ENCODE measurements around the gene CLCA2. TPM values are rescaled to one million over a fixed set of nuclear protein-coding genes. Genes with fewer than 3 reads are reported as not detected.

The CLCA2 gene
- polyA plus RNA-seq, 3 donors, result 0.07 to 0.22 TPM; not detected in 1

GRCh38 chr1:86466109-86466844 is 42.3 kb downstream of the CLCA2 start:
- no peak for DNase-seq (ENCODE audit: extremely low read depth in 1 of 11, low read depth in 9 of 11, low spot score in 4 of 11)

GRCh38 chr1:86466986-86467385 is 43.0 kb downstream of the CLCA2 start:
- no peak for DNase-seq (ENCODE audit: extremely low read depth in 1 of 11, low read depth in 9 of 11, low spot score in 4 of 11)

DNA sequence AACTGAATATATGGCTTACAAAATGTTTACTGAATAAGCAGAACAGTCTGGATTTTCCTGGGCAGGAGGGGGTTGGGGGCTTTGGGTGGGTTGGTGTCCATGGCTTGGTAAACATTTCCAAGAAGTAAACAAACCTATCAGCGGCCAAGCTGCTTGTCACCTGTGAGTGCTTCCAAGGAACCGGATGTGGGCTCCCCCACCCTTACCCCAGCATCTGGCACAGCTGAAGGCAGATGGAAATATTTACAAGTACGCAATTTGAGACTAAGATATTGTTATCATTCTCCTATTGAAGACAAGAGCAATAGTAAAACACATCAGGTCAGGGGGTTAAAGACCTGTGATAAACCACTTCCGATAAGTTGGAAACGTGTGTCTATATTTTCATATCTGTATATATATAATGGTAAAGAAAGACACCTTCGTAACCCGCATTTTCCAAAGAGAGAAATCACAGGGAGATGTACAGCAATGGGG is 44.6 kb downstream of the CLCA2 start, which contains the start of gene CLCA1:
CLCA1 (plus strand) TSS at position 427 of the 477 bp plus-strand sequence; CDS start at position 472, 45 bp downstream.
- DNase-seq (ENCODE audit: extremely low read depth in 1 of 11, low read depth in 9 of 11, low spot score in 4 of 11), result no peak

- DNase-seq (ENCODE audit: extremely low read depth in 1 of 11, low read depth in 9 of 11, low spot score in 4 of 11), result no peak
These were observed 46.9 kb downstream of the CLCA2 start for GRCh38 chr1:86470859-86471258.

- no peak for DNase-seq (ENCODE audit: extremely low read depth in 1 of 11, low read depth in 9 of 11, low spot score in 4 of 11)
These were observed 47.3 kb downstream of the CLCA2 start for GRCh38 chr1:86471291-86471690.

- DNase-seq (ENCODE audit: extremely low read depth in 1 of 11, low read depth in 9 of 11, low spot score in 4 of 11), result no peak
These were observed 48.2 kb downstream of the CLCA2 start for GRCh38 chr1:86472152-86472551.

DNA sequence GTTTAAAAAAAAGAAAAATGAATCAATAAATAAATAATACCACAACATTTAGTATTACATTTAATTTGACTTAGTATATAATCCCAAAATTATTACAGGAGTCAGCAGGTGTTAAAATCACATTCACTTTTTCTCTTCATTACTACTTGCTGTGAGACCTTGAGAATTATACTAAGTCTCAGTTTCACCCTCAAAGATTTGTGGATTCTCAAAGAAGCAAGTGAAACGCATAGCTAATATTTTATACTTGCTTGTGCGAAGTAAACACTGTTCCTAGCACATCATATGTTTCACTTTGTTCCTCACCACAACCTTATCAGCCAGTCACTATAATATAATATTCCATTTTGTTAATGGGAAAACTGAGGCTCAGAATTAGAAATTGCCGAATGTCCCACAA is 48.8 kb downstream of the CLCA2 start:
- DNase-seq (ENCODE audit: extremely low read depth in 1 of 11, low read depth in 9 of 11, low spot score in 4 of 11), result no peak

GRCh38 chr1:86477256-86477655 is 53.3 kb downstream of the CLCA2 start:
- no peak for DNase-seq (ENCODE audit: extremely low read depth in 1 of 11, low read depth in 9 of 11, low spot score in 4 of 11)

DNA sequence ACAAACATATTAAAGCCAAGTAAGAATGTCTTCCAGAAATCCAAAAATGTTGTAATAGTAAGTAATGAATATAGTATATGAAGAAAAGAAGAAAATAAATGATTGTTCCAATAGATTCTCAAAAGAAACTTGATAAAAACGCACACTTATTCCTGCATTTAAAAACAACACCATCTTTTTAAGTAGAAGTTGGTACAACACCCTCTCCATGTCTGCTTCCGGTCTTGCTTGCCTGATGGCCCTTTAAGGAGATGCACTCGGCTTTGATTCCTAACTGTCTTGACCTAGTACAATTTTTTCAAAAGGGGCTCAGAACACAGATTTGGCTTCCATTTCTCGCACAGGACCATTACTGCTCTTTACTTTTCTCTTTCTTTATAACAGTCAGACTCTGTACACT is 53.7 kb downstream of the CLCA2 start:
- DNase-seq (ENCODE audit: extremely low read depth in 1 of 11, low read depth in 9 of 11, low spot score in 4 of 11), result no peak

DNA sequence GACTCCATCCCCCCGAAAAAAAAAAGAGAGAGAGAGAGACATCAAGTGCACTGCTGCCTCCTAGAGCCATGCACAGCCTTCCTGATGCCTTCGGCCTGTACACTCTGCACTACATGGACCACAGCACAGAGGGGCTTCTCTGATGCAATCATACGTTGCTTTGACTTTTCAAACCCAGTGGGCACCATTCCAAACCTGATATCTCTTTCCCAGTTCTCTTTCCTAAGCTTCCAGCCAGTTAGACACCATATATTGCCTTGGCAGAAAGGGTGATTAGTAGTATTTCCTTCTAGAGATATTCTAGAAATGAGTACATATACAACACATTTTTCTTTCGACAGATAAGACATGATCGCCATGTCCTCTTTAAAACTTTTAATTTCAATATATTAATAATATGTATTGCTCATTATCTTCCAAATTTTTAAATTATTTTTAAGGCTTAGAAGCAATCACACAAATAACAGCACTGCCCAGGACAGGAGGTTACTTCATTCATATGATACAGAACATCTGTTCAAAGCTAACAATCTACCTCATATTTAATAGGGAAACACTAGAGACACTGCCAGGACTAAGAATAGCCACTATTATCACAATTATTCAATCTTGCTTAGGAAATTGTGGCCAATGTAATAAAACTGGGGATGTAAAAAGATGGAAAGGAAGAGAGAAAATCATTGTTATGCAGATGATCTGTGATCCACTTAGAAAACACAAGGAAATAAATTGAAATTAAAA is 54.6 kb downstream of the CLCA2 start:
- DNase-seq (ENCODE audit: extremely low read depth in 1 of 11, low read depth in 9 of 11, low spot score in 4 of 11), result no peak

DNA sequence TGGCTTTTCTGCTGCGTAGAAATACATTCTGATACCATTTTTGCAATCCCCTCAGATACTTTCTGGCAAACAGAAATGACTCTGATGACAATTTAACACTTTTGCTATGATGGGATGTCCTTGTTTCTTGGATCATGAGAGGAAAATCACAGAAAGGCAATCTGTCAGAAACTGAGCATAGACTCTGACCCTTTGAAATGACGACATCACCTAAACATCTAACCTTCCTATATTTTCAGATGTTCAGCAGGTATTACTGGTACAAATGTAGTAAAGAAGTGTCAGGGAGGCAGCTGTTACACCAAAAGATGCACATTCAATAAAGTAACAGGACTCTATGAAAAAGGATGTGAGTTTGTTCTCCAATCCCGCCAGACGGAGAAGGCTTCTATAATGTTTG is 58.0 kb downstream of the CLCA2 start:
- DNase-seq (ENCODE audit: extremely low read depth in 1 of 11, low read depth in 9 of 11, low spot score in 4 of 11), result no peak

DNA sequence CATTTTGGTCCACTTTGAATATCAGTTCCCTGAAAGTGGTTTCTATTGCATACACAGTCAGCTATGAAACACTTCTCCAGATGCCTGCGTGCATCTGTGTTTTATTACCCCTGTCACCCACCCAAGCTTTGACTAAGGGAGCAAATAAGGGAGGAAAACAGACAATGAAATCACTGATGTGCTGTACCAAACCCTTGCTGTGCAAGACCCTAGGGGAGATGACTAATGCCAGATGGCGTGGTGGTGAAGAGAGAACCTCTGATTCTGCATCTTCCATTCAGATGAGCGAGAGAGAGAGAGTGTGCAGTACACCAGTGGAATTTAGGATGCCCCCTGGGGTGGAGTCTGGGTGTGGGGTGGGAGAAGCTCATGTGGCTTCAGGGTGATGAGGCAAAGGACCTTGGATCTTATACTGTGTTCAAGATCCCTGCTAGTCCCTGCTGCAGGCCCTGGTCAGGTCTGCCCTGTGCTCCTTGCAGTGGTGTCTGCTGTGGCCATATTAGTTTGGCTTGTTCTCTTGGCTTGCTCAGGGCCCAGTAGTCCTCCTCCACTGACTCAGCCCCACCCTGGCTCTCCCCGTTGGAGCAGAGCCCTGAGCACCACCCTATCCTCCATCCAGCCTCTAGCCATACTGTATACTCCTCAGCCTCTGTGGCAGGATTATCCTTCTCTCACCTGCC is 63.3 kb downstream of the CLCA2 start:
- DNase-seq (ENCODE audit: extremely low read depth in 1 of 11, low read depth in 9 of 11, low spot score in 4 of 11), result no peak

GRCh38 chr1:86487811-86488141 is 63.8 kb downstream of the CLCA2 start:
- DNase-seq (ENCODE audit: extremely low read depth in 1 of 11, low read depth in 9 of 11, low spot score in 4 of 11), result no peak

GRCh38 chr1:86489242-86489878 is 65.4 kb downstream of the CLCA2 start:
- DNase-seq (ENCODE audit: extremely low read depth in 1 of 11, low read depth in 9 of 11, low spot score in 4 of 11), result no peak

DNA sequence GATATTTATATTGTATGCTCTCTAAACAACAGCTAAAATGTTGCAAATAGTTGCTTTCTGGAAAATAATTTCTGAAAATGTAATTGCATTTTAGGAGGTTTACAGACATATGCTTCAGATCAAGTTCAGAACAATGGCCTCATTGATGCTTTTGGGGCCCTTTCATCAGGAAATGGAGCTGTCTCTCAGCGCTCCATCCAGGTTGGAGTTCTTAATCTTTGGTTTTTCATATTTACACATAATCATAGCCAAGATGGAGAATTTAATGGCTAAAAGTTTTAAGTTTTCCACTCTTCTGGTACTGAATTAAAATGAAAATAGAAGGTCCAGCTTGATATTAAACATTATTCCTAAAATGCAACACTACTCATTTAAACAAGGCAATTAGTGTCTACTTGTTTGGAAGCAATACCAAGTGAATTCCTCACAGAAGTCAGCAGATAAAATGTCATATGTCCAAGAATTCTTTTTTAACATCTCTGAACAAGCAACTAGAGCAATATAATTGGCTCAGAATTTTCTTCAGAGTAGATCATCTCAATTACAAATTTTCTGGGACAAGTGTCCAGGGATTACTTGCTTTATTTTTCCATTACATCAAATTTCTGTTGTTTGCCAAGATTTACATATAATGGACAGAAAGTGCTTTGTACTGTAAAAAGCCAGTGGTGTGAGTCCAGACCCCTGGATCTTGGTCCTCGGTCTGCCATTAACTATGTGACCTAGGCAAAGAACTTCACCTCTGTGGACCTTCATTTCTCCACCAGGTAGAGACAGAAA is 67.4 kb downstream of the CLCA2 start:
- DNase-seq (ENCODE audit: extremely low read depth in 1 of 11, low read depth in 9 of 11, low spot score in 4 of 11), result no peak

DNA sequence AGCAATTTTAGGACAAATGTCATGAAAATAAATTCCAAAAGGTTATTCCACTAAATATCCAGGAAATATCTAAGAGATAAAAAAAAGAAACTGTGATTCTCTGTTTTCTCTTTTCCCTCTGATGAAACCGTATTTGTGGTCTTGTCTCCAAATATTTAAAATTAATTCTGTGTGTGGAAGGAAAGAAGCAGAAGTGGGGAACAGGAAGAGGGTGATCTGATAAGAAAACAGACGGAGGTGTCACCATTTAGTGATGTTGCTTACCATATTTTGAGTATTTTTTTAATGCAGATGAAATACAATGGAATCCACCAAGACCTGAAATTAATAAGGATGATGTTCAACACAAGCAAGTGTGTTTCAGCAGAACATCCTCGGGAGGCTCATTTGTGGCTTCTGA is 74.3 kb downstream of the CLCA2 start:
- DNase-seq (ENCODE audit: extremely low read depth in 1 of 11, low read depth in 9 of 11, low spot score in 4 of 11), result no peak

- no peak for DNase-seq (ENCODE audit: extremely low read depth in 1 of 11, low read depth in 9 of 11, low spot score in 4 of 11)
These were observed 76.1 kb downstream of the CLCA2 start for GRCh38 chr1:86499987-86500593.

DNA sequence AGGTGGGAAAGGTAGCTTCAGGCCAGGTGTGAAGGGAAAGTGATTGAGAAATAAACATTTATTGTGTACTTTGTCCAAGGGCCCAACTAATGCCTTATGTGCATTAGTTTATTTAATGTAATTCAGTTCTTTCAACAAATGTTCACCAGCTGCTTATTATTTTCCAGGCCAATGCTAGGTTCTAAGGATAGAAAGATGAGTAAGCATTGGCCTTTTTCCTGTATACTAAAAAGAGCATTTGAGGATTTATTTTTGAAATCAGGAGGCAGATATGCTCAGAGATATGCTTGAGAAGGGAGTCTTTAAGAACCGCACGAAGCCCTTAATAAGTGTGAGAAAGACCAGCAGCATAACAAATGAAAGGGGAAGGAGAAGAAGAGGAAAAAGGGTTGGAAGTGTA is 76.7 kb downstream of the CLCA2 start:
- DNase-seq (ENCODE audit: extremely low read depth in 1 of 11, low read depth in 9 of 11, low spot score in 4 of 11), result no peak

All from renal cortex interstitium (tissue), 11 donors.